H9 (cell line): ENCODE measurements around the gene FBLN1. TPM values are rescaled to one million over a fixed set of nuclear protein-coding genes. Genes with fewer than 3 reads are reported as not detected.

Experiments
- DNase-seq: peaks from one replicate; pipeline ENCODE4 v3.0.0-alpha.2; 2017
- H2AFZ ChIP-seq: one replicate; pipeline ENCODE4 v1.6.1; 2013; ENCODE audit warnings: mild to moderate bottlenecking, low read length, control low read depth, moderate library complexity
- H2AK5ac ChIP-seq: 2 replicates; pipeline ENCODE4 v1.6.1; 2013; ENCODE audit warnings: low read length, control low read depth, mixed read lengths; ENCODE audit not compliant: insufficient read length
- H2BK120ac ChIP-seq: one replicate; pipeline ENCODE4 v1.6.1; 2013; ENCODE audit warnings: low read depth, mild to moderate bottlenecking, low read length, control low read depth, inconsistent platforms; ENCODE audit not compliant: poor library complexity, severe bottlenecking
- H2BK12ac ChIP-seq: 2 replicates; pipeline ENCODE4 v1.6.1; 2013; ENCODE audit warnings: low read length, control low read depth, mixed read lengths, low read depth; ENCODE audit not compliant: insufficient read length
- H2BK15ac ChIP-seq: 2 replicates; pipeline ENCODE4 v1.6.1; 2013; ENCODE audit warnings: low read depth, low read length, control low read depth
- H2BK20ac ChIP-seq: one replicate; pipeline ENCODE4 v1.6.1; 2013; ENCODE audit warnings: low read depth, mild to moderate bottlenecking, low read length, control low read depth, inconsistent platforms; ENCODE audit not compliant: poor library complexity, severe bottlenecking
- H2BK5ac ChIP-seq: 2 replicates; pipeline ENCODE4 v1.6.1; 2013; ENCODE audit warnings: low read length, control low read depth, mixed read lengths; ENCODE audit not compliant: insufficient read length
- H3K14ac ChIP-seq: 2 replicates; pipeline ENCODE4 v1.6.1; 2013; ENCODE audit warnings: low read length, control low read depth; ENCODE audit not compliant: insufficient read depth
- H3K18ac ChIP-seq: 2 replicates; pipeline ENCODE4 v1.6.1; 2013; ENCODE audit warnings: low read depth, mild to moderate bottlenecking, mixed read lengths, low read length, control low read depth; ENCODE audit not compliant: insufficient read length
- H3K23ac ChIP-seq: 2 replicates; pipeline ENCODE4 v1.6.1; 2013; ENCODE audit warnings: low read length, control low read depth, mixed read lengths, low read depth; ENCODE audit not compliant: insufficient read length
- H3K23me2 ChIP-seq: 2 replicates; pipeline ENCODE4 v1.6.1; 2013; ENCODE audit warnings: low read depth, mild to moderate bottlenecking, mixed read lengths, low read length, control low read depth; ENCODE audit not compliant: insufficient read length, poor library complexity, severe bottlenecking
- H3K27ac ChIP-seq: 2 replicates; pipeline ENCODE4 v1.5.1; 2013; ENCODE audit warnings: low read length, control low read depth, mixed read lengths, low read depth; ENCODE audit not compliant: insufficient read length
- H3K27me3 ChIP-seq: 2 replicates; pipeline ENCODE4 v1.6.1; 2013; ENCODE audit warnings: low read length, control low read depth, inconsistent platforms; ENCODE audit not compliant: insufficient read depth
- H3K4ac ChIP-seq: 2 replicates; pipeline ENCODE4 v1.6.1; 2013; ENCODE audit warnings: low read depth, mild to moderate bottlenecking, control low read depth, inconsistent platforms, low read length, moderate library complexity
- H3K4me1 ChIP-seq: 2 replicates; pipeline ENCODE4 v1.6.1; 2013; ENCODE audit warnings: low read length, control low read depth, inconsistent platforms; ENCODE audit not compliant: insufficient read depth
- H3K4me2 ChIP-seq: 2 replicates; pipeline ENCODE4 v1.6.1; 2013; ENCODE audit warnings: low read length, control low read depth, mixed read lengths; ENCODE audit not compliant: insufficient read length, insufficient read depth
- H3K56ac ChIP-seq: 2 replicates; pipeline ENCODE4 v1.6.1; 2013; ENCODE audit warnings: low read depth, mild to moderate bottlenecking, mixed read lengths, low read length, control low read depth; ENCODE audit not compliant: insufficient read length
- H3K79me1 ChIP-seq: 2 replicates; pipeline ENCODE4 v1.6.1; 2013; ENCODE audit warnings: low read depth, mild to moderate bottlenecking, moderate library complexity, low read length, control low read depth, inconsistent platforms; ENCODE audit not compliant: insufficient read depth, poor library complexity, severe bottlenecking
- H3K79me2 ChIP-seq: 2 replicates; pipeline ENCODE4 v1.6.1; 2013; ENCODE audit warnings: low read length, control low read depth, inconsistent platforms; ENCODE audit not compliant: insufficient read depth
- H3K9ac ChIP-seq: 2 replicates; pipeline ENCODE4 v1.6.1; 2013; ENCODE audit warnings: low read length, control low read depth, mixed read lengths; ENCODE audit not compliant: insufficient read length; ENCODE audit errors: extremely low read depth
- H3K9me3 ChIP-seq: one replicate; pipeline ENCODE4 v1.6.1; 2013; ENCODE audit warnings: low read depth, low read length, inconsistent platforms; ENCODE audit not compliant: control insufficient read depth
- H3T11ph ChIP-seq: one replicate; pipeline ENCODE4 v1.6.1; 2013; ENCODE audit warnings: mild to moderate bottlenecking, low read length, control low read depth, inconsistent platforms
- H4K20me1 ChIP-seq: one replicate; pipeline ENCODE4 v1.6.1; 2013; ENCODE audit not compliant: control insufficient read depth, insufficient read length, insufficient read depth
- H4K5ac ChIP-seq: 2 replicates; pipeline ENCODE4 v1.6.1; 2013; ENCODE audit warnings: low read depth, mild to moderate bottlenecking, mixed read lengths, low read length, control low read depth; ENCODE audit not compliant: insufficient read length
- H4K8ac ChIP-seq: replicated peaks from 2 replicates; pipeline ENCODE4 v1.6.1; 2013; ENCODE audit warnings: low read length, control low read depth, mixed read lengths, low read depth; ENCODE audit not compliant: insufficient read length
- H4K91ac ChIP-seq: 2 replicates; pipeline ENCODE4 v1.6.1; 2013; ENCODE audit warnings: low read depth, mild to moderate bottlenecking, moderate library complexity, mixed read lengths, low read length, control low read depth; ENCODE audit not compliant: insufficient read length
- H3K27ac Mint-ChIP-seq, 3 experiments: 2 replicates in 2 of 3; 3 replicates in 1 of 3; pipeline ENCODE4 v1.8.0; 2020 to 2021; ENCODE audit warnings: mixed read lengths in 3 of 3, mild to moderate bottlenecking in 1 of 3, moderate library complexity in 1 of 3
- H3K27me3 Mint-ChIP-seq: 2 replicates; pipeline ENCODE4 v1.8.0; 2021; ENCODE audit warnings: low read depth, mild to moderate bottlenecking, moderate library complexity, mixed read lengths
- H3K36me3 Mint-ChIP-seq, 3 experiments: 2 replicates in 2 of 3; 3 replicates in 1 of 3; pipeline ENCODE4 v1.8.0; 2020 to 2021; ENCODE audit warnings: low read depth in 3 of 3, mixed read lengths in 3 of 3; ENCODE audit not compliant: insufficient read depth in 1 of 3
- H3K4me1 Mint-ChIP-seq, 2 experiments: 2 replicates each; pipeline ENCODE4 v1.8.0; 2020; ENCODE audit warnings: mixed read lengths in 2 of 2
- H3K4me3 Mint-ChIP-seq, 2 experiments: 2 replicates in 1 of 2; 3 replicates in 1 of 2; pipeline ENCODE4 v1.8.0; 2020 to 2021; ENCODE audit warnings: mild to moderate bottlenecking in 2 of 2, mixed read lengths in 2 of 2, moderate library complexity in 1 of 2
- H3K9me3 Mint-ChIP-seq, 2 experiments: 2 replicates in 1 of 2; 3 replicates in 1 of 2; pipeline ENCODE4 v1.8.0; 2020; ENCODE audit warnings: mild to moderate bottlenecking in 2 of 2, mixed read lengths in 2 of 2, moderate library complexity in 1 of 2
- CTCF ChIP-seq: fragments of 200-600 bp; sonication (generic); conservative IDR thresholded peaks from 3 replicates; pipeline ENCODE4 v1.8.0; 2021; ENCODE audit warnings: antibody characterized with exemption, mild to moderate bottlenecking
- WGBS: extraction: QIAGEN DNeasy Blood & Tissue Kit; methylation state at CpG from one replicate; pipeline ENCODE4 v1.1.7; 2013; ENCODE audit warnings: missing lambda C conversion rate, low lambda C conversion rate, mixed read lengths; ENCODE audit not compliant: insufficient read length; ENCODE audit errors: extremely low coverage; 5-methylcytosine and 5-hydroxymethylcytosine counted together
- total RNA-seq: library from RNA; stranded (reverse); gene quantifications from 2 replicates; pipeline ENCODE4 v1.2.1, GENCODE V29; 2021

FBLN1 gene
- total RNA-seq, 1 experiment from 2014 or later = 140 TPM

GRCh38 chr22:45508814-45509213 is 6.1 kb downstream of the FBLN1 start:
- Histone ChIP-seq H2BK15ac (no peak overlapping the region), H2AK5ac (no peak overlapping the region), H3K18ac (no peak overlapping the region), H3K79me1 (no peaks in the 10 kb centered on the region), H2BK20ac (no peak overlapping the region), H2BK5ac (no peak overlapping the region), H4K91ac (no peak overlapping the region), H3K23ac (no peak overlapping the region), H3K4me1 (peaks cover 7% of the 10 kb centered on the region; the same call in 1 of the 2 replicates), H4K8ac (no peak overlapping the region), H4K20me1 (no peaks in the 10 kb centered on the region), H3K56ac (no peak overlapping the region), H3K27me3 (no peaks in the 10 kb centered on the region), H3K14ac (no peak overlapping the region; the same call in 1 of the 2 replicates), H3K9ac (no peak overlapping the region), H3T11ph (no peak overlapping the region), H4K5ac (no peak overlapping the region), H3K4me2 (no peak overlapping the region), H2BK120ac (no peak overlapping the region), H2BK12ac (no peak overlapping the region), H2AFZ (no peak overlapping the region), H3K4ac (no peak overlapping the region), H3K79me2 (peaks cover 24% of the 10 kb centered on the region; the same call in 1 of the 2 replicates), H3K23me2 (peaks cover 14% of the 10 kb centered on the region), H3K9me3 (no peaks in the 10 kb centered on the region), H3K27ac (no peak overlapping the region)
- TF ChIP-seq CTCF = no peak
- DNase-seq = no peak
- Mint-ChIP-seq H3K27ac (peak overlapping the region in 1 of 3 experiments; percentile 61; a peak in 1 of 7 replicates), H3K36me3 (peaks cover 3 to 13% (median 11%) of the 10 kb centered on the region in 3 experiments; a peak in 5 of 7 replicates), H3K27me3 (no peaks in the 10 kb centered on the region; the same call in 1 of the 2 replicates), H3K4me1 (peaks cover 66 to 78% of the 10 kb centered on the region in 2 experiments), H3K4me3 (no peak overlapping the region), H3K9me3 (no peaks in the 10 kb centered on the region)
- no CpG with 5 or more reads among the region's 4 CpGs for WGBS
